GM19372 (cell line): ENCODE measurements around the gene MAP1S.
"Not testable (repeated sequence)": the region's sequence is repeated elsewhere in the genome, so short reads cannot be mapped to it uniquely, and the experiment has no call there.

ENCODE experiments used
- ATAC-seq: cut with Tn5 transposase; IDR thresholded peaks from one replicate; pipeline ENCODE4 v1.9.1; 2021; ENCODE audit warnings: mild to moderate bottlenecking, low read depth, moderate library complexity; ENCODE audit not compliant: unreplicated experiment

MAP1S gene

DNA sequence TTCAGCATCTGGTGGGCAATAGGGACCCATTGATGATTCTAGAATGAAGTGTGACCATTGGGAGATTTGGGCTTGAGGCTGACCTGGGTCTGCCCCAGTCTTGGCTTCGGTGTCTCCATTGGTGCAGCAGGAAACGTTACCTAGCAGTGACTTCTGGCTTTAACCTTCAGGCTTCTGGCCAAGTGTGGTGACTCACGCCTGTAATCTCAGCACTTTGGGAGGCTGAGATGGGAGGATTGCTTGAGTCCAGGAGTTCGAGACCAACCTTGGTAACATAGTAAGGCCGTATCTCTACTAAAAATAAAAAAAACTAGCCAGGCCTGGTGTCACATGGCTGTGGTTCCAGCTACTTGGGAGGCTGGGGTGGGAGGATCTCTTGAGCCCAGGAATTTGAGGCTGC, 39.2 kb downstream of the MAP1S start:
- no peak for ATAC-seq

DNA sequence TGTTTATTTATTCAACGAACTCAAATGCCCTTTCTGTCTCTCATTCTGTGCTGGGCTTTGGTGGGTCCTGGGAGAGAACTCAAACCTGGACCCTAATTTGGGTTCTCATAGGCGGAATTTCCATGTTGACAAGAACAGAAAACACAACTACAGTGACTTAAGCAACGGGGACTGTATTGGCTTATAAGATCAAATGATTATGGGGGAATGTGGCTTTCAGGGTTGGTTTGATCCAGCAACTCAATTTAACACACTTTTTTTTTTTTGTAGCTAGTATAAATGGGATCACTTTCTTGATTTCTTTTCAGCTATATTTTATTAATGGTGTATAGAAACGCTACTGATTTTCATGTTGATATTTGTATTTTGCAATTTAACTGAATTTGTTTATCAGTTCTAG, 41.9 kb downstream of the MAP1S start:
- no peak for ATAC-seq

DNA sequence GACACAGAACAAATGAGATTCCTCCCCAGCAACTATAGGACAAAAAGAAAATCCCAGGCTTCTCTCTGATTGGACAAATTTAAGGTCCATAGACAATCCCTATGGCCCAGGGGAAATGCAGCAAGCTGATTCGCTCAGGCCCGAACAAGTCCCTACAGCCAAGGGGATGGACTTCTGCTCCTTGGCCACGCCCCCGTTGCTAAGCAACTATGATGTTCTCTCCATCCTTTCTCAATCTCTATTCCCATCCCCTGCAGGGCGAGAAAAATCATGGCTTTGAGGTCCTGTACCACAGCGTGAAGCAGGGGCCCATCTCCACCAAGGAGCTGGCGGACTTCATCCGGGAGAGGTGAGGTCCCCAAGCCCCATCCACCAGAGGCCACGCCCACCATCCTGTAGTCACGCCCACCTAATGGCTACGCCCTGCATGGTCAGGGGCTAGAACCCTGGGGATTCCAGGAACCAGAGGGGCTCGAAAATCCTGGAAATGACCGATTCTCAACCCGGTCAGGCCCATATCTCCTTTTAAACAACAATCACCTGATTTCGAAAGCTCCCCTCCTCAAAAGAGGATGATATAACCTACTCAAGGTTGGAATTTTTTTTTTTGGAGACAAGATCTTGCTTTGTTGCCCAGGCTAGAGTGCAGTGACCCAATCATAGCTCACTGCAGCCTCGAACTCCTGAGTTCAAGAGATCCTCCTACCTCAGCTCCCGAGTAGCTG, 43.4 kb downstream of the MAP1S start:
- no peak for ATAC-seq

DNA sequence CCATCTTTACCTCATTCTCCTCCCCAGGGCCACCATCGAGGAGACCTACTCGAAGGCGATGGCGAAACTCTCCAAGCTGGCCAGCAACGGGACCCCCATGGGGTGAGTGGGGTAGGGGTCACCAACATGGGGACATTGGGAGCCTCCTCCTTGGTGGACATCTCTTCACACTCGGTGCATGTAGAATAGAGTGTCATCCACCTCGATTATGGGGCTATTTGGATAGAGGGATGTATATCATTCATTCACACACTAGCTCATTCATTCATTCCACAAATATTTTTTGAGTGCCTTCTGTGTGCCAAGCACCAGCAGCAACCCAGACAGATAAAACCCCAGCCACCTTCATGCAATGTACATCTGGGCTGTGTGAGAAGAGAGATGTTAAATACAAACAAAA, 45.1 kb downstream of the MAP1S start:
- ATAC-seq: no peak

DNA sequence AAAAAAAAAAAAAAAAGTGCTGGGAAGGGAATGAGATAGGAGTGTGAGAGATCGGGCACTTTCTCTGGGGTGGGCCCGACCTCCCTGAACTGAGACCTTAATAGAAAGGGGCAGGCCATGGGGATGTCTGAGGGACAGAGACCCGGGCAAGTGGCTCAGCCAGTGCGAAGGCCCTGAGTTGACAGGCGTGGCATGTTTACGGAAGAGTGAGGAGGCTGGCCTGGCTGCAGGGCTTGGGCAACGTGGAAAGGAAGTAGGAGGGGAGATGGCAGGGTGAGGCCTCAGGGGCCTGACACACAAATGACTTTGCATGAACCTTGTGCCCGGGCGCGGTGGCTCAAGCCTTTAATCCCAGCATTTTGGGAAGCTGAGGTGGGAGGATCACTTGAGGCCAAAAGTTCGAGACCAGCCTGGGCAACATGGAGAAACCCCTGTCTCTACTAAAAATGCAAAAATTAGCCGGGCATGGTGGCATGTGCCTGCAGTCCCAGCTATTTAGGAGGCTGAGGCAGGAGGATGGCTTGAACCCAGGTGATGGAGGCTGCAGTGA, 45.9 kb downstream of the MAP1S start:
- no peak for ATAC-seq

DNA sequence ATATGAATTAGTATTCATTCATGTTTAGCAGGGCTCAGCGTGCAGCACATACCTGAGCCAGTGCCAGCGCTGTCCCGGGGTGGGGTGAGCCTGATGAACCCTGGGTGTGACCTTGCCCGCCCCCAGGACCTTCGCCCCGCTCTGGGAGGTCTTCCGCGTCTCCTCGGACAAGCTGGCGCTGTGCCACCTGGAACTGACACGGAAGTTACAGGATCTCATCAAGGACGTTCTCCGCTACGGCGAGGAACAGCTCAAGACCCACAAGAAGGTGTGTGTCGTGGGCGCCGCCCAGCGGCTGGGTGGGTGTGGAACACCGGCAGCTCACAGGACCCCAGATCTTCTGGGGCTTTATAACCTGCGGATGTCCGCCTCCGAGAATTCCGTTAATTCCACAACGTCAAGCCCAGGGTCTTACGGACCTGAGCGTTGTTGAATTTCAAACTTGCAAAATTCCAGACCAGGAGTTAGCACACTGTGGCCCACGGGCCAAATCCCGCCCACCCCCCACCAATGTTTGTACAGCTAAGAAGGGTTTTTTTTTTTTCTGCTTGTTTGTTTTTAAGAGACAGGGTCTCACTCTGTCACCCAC, 47.4 kb downstream of the MAP1S start:
- no peak for ATAC-seq

DNA sequence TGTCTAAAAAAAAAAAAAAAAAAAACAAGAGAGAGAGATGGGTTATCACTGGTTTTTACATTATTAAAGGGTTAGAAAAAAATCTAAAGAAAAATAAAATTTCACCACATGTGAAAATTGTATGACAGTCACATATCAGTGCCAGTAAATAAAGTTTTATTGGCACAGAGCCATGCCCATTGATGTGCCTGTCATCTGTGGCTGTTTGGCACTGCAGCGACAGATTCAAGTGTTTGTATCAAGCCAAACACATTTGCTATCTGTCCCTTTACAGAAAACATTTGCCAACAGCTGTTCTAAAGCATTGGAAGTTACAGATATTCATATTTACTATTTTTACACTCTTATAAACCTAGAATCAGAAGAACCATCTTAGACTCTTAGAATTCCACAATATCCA, 48.3 kb downstream of the MAP1S start:
- no peak for ATAC-seq

DNA sequence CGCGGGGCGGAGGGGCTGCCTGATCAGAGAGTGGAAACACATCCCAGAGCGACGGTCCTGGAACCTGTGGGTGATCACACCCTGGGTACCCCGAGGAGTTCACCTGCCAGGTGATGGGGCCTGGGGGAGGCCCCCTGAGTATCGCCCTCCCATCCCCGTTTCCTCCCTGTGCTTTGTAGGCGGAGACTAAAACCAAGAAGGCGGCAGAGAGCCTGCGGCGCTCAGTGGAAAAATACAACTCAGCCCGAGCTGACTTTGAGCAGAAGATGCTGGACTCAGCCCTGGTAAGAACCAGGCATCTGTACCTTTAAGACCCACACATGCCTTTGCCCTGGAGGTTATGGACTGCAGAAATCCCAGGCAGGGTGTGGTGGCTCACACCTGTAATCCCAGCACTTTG, 51.3 kb downstream of the MAP1S start:
- ATAC-seq: no peak

DNA sequence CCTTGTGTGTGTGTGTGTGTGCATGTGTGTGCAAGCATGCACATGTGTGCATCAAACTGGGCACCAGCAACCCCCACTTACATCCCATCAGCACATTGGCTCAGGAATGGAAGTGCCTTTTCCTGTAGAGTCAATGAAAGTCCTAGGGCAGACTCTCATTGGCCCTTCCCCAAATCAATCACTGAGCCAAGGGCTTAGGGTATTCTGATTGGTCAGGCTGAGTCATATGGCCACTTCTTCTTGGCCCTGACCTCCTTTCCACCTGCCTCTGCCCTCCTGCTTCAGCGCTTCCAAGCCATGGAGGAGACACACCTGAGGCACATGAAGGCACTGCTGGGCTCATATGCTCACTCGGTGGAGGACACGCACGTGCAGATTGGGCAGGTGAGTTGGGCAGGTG, 52.9 kb downstream of the MAP1S start:
- ATAC-seq: no peak

DNA sequence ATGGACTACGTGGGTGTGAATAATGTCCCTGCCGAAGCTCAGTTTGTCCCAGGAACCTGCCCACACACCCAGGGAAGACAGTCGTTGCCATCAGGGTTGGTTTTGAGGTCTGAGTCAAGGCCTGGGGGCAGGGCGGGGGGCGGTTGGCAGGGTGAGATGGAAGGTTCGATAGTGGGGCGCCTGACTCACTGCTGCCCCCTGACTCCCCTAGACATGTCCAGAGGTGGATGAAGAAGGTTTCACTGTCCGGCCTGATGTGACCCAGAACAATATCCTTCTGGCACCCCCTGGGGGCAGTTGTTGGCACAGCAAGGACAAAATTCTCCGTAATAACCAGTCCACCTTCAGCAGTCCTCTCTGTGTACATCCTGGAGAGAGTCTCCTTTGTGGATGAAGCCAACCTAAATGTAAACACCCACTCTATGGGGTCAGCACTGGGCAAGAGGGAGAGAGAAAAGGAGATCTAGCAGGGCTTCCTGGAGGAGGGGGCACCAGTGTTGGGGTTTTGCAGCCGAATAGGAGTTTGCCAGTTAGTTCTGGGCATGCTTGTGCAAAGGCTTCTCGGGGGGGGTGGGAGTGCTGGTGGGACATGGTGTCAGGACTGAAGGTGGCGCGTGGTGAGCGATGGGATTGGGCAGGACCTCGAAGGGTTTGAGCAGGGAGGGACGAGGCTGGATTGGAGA, 56.1 kb downstream of the MAP1S start:
- no peak for ATAC-seq

DNA sequence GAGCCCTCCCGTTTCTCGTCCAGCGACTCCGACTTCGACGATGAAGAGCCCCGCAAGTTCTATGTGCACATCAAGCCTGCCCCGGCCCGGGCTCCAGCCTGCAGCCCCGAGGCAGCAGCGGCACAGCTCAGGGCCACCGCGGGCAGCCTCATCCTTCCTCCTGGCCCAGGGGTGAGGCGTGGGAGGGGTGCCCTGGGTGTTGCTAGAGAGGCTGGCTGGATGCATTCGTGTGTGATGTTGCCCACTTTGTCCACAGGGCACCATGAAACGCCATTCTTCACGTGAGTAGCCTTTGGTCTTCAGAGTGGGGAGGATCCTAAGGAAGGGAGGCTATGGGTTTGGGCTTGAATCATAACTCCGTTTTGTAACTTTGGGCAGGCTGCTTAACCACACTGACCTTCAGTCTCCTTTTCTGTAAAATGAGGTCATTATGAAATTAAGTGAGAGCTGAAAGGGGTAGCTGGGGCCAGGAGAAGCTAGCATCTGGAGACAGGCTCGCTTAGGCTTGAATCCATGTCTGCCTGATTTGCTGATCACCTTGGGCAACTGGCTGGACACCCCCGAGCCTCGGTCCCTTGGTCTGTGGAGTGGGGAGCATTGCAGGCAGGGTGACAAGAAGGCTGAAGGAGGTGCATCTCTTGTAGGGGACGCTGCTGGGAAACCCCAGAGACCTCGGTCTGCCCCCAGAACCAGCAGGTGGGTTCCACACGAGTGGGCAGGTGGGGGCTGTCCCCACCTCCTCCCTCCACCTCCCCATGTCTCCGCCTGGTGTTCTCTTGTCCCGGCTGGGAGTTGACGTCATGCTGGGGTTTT, 56.9 kb downstream of the MAP1S start:
- peak; percentile 79 for ATAC-seq

DNA sequence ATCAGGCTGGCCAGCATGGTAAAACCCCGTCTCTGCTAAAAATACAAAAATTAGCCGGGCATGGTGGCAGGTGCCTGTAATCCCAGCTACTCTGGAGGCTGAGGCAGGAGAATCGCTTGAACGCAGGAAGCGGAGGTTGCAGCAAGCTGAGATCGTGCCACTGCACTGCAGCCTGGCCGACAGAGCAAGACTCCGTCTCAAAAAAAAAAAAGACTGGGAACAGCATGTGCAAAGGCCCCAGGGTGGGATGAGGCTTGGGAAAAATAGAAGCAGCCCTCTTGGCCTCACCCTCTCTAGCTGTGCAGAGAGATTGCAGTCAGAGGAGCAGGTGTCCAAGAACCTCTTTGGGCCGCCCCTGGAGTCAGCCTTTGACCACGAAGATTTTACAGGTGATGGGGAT, 58.6 kb downstream of the MAP1S start:
- not testable (repeated sequence) for ATAC-seq

DNA sequence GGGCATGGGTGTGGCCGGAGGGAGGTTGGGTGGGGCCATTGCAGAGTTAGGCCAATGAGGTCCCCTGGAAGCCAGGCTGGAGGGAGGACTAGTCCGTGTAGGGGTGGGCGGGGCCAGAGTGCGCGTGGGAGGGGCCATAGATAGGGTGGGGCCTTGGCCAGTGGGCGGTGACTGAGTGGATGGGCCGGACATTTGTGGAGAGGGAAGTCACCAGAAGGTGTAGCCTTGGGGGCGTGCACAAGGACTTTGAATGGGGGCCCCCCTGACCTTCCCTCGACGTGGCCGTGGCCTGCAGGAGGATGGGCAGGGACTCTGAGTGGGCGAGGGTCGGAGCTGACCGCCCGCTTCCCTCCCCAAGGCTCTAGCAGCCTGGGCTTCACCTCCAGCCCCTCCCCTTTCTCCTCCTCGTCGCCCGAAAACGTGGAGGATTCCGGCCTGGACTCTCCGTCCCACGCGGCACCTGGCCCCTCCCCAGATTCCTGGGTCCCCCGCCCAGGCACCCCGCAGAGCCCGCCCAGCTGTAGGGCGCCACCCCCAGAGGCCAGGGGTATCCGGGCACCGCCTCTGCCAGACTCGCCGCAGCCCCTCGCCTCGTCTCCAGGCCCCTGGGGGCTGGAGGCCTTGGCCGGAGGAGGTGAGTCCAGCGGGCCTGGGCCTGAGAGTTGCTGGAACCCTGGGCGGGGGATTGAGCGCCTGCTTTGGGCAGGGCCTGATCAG, 59.1 kb downstream of the MAP1S start:
- ATAC-seq: no peak

DNA sequence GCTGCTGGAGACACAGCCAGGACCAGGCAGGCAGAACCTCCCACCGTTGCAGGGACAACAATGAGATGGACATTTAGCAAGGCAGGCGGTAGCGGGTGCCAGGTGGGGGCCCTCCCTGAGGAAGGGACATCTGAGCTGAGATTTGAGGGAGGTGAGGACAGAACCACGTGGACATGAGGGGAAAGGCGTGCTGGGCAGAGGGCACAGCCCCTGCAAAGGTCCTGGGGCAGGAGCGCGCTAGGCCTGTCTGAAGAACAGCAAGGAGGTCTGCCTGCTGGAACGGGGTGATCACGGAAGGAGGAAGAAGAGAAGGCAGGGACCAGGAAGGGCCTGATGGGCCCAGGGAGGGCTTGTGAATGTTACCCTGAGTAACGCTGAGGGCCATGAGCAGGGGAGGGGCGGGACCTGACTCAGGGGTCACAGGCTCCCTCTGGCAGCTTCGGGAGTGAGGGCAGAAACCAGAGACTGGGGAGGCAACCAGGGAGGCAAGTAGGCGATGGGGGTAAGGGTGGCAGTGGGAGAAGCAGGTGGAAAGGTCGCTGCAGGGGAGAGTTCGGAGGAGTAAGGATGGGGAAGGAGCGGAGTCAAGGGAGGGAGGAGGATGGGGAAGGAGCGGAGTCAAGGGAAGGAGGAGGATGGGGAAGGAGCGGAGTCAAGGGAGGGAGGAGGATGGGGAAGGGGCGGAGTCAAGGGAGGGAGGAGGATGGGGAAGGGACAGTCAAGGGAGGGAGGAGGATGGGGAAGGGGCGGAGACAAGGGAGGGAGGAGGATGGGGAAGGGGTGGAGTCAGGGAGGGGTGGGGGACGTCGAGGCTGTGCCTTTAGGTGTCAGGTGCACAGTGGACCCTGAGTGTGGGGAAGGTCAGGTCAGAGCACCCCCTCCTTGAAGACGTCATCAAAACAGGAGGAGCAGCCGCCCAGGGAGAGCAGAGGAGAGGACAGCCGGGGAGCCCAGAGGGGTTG, 60.0 kb downstream of the MAP1S start:
- no peak for ATAC-seq

DNA sequence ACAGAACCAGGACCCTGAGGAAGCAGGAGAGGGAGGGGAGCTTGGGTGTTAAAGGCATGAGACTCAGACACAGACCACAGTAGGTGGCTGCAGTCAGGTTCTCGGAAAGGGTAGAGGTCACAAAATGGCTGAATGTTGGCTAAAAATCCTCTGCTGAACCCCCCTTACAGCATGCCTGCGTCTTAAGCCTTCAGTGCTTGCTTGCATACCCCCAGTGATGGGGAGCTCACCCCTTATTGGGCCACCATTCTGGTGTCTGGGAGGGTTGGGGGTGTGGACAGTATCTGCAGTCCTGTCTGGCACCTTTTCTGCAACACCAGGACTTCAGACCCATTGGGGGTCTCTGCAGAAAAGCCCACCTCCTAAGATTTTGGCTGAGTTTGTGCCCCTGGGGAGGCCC, 61.5 kb downstream of the MAP1S start:
- ATAC-seq: no peak

DNA sequence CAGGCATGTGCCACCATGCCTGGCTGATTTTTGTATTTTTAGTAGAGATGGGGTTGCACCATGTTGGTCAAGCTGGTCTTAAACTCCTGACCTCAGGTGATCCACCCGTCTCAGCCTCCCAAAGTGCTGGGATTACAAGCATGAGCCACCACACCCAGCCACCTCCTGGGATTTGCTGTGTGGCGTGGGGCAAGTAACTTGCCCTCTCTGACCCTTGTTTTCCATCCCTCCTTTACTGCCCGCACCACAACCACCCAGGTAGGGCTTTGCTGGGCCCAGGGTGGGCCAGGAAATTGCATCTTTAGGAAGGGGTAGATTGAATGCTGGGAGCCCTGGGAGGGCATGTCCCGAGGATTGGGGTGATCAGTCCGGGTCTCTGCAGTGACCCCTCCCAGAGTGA, 64.4 kb downstream of the MAP1S start:
- ATAC-seq: not testable (repeated sequence)
